ENCODE data around the gene MESP1.

GRCh38 chr15:89747708-89748682 lies 3.1 kb downstream of the MESP1 start:
- no peak for TF ChIP-seq CTCF (conservative IDR thresholded peaks at IDR 0.05; ENCODE audit: low read depth, low read length)
- TF ChIP-seq EZH2 (IDR thresholded peaks at IDR 0.05; ENCODE audit: low read length, unreplicated experiment): no peak

All from PC-3 (cell line).